BE2C (cell line): Measurements from ENCODE around the gene GLB1L2. TPM values are rescaled to one million over a fixed set of nuclear protein-coding genes. Genes with fewer than 3 reads are reported as not detected.
"Not testable (repeated sequence)": the region's sequence is repeated elsewhere in the genome, so short reads cannot be mapped to it uniquely, and the experiment has no call there.

ENCODE experiments used
- DNase-seq: peaks from one replicate; pipeline ENCODE4 v3.0.0-alpha.2; 2020
- H3K27me3 ChIP-seq: fragments of 250-450 bp; sonication (Bioruptor Pico); 2 replicates; pipeline ENCODE4 v1.5.1; 2020; ENCODE audit warnings: mild to moderate bottlenecking
- H3K36me3 ChIP-seq: fragments of 250-450 bp; sonication (Bioruptor Pico); 2 replicates; pipeline ENCODE4 v1.5.1; 2020; ENCODE audit warnings: mild to moderate bottlenecking
- H3K4me1 ChIP-seq: fragments of 250-450 bp; sonication (Bioruptor Pico); 2 replicates; pipeline ENCODE4 v1.5.1; 2020
- H3K4me3 ChIP-seq: 2 replicates; pipeline ENCODE4 v1.5.1; 2011; ENCODE audit warnings: low read depth, low read length
- H3K9me3 ChIP-seq: fragments of 250-450 bp; sonication (Bioruptor Pico); 2 replicates; pipeline ENCODE4 v1.5.1; 2020
- polyA plus RNA-seq: library from polyadenylated mRNA; unstranded; fragments of >200 nt; gene quantifications from one replicate; pipeline ENCODE4 v1.2.1, GENCODE V29; 2012; ENCODE audit warnings: low read depth, missing spikeins; ENCODE audit not compliant: insufficient read length, insufficient read depth
- TF ChIP-seq, protein P1 (sequence below): IDR thresholded peaks from 2 replicates; pipeline ENCODE4 v1.5.1; 2012; ENCODE audit warnings: mild to moderate bottlenecking, low read depth, low read length

The GLB1L2 gene, protein sequence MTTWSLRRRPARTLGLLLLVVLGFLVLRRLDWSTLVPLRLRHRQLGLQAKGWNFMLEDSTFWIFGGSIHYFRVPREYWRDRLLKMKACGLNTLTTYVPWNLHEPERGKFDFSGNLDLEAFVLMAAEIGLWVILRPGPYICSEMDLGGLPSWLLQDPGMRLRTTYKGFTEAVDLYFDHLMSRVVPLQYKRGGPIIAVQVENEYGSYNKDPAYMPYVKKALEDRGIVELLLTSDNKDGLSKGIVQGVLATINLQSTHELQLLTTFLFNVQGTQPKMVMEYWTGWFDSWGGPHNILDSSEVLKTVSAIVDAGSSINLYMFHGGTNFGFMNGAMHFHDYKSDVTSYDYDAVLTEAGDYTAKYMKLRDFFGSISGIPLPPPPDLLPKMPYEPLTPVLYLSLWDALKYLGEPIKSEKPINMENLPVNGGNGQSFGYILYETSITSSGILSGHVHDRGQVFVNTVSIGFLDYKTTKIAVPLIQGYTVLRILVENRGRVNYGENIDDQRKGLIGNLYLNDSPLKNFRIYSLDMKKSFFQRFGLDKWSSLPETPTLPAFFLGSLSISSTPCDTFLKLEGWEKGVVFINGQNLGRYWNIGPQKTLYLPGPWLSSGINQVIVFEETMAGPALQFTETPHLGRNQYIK
- polyA plus RNA-seq, result 5.7 TPM

DNA sequence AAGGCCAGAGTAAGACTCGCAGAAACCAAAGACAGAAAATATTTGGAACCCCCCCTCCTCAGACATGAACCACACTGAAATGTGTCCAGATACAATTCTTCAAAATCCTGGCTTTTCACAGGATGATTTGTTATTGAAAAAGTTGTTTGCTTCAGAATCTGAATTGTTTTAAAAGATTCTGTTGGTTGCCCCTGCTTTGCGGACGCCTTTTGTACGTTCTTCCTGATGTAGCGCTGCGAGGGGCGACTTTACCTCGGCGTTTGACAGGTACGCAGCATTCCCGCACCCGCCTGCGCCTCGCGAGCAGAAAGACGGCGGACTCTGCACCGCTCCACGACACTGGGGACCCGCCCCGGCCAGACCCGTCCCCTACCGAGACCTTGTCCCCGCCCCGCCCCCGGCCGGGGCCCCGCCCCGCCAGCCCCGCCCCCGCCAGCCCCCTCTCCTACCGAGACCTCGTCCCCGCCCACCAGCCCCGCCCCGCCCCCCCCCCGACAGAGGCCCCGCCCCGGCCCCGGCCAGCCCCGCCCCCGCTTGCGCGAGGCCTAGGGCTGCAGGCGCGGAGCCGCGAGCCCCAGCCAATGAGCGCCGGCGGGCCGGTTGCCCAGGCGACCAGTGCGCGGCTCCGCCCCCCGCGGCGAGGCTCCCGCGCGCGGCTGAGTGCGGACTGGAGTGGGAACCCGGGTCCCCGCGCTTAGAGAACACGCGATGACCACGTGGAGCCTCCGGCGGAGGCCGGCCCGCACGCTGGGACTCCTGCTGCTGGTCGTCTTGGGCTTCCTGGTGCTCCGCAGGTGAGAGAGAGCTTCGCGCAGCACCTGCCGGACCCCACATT is at the start of gene GLB1L2:
Gene GLB1L2, plus strand, starts transcription at position 635 of the 835 bp plus-strand sequence. Its CDS starts 74 bp downstream, at position 709.
- peak; percentile 91 for DNase-seq
- peak within 1 kb of the TSS; percentile 65 for H3K4me3 ChIP-seq

DNA sequence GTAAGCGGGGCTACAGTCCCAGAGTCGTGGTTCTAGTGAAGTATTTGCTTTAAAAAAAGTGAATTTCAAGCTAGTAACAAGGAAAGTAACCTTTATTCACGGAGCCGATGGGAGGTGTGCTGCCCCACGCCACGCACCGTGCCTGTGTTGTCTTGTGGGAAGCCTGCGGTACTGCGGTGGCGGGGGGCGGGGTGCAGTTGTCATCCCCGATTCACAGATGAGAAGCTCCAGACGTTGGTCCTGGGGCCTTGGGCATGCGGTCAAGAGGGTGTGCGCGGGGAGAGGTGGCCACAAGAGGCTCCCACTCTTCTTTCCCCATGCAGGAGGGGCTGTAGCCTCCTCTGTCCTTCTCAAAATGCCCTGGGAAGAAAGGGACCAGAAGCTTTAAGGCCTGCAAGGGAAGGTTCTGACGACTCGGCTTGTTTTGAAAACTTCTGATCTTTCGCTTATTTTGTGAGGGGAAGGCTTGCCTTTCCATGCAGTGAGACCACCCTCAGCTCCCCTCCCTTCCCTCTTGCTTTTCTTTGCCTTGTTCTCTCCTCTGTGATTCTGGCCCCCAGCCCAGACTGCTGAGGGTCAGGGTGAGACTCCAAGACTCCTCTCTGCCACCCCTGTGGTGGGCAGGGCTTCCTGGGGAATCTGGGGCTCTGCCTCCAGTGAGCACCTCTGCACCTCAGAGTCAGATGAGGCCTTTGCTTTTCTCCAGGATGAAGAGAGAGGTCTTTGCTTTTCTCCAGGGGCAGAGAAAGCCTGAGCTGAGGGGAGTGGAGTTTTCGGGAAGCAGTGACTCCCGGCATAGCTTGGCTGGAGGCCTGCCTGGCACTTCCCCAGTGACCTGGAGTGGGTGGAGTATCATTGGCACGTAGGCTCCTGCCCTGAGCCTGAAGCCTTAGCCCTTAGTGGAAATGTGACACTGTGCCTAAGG is 49.4 kb upstream of the GLB1L2 start:
- H3K4me3 ChIP-seq, result no peak overlapping the region
- no peaks in the 10 kb centered on the region for H3K4me1 ChIP-seq
- peaks cover 33% of the 10 kb centered on the region for H3K27me3 ChIP-seq
- no peaks in the 10 kb centered on the region for H3K36me3 ChIP-seq
- DNase-seq, result no peak
- H3K9me3 ChIP-seq, result no peaks in the 10 kb centered on the region
- TF ChIP-seq, protein P1, sequence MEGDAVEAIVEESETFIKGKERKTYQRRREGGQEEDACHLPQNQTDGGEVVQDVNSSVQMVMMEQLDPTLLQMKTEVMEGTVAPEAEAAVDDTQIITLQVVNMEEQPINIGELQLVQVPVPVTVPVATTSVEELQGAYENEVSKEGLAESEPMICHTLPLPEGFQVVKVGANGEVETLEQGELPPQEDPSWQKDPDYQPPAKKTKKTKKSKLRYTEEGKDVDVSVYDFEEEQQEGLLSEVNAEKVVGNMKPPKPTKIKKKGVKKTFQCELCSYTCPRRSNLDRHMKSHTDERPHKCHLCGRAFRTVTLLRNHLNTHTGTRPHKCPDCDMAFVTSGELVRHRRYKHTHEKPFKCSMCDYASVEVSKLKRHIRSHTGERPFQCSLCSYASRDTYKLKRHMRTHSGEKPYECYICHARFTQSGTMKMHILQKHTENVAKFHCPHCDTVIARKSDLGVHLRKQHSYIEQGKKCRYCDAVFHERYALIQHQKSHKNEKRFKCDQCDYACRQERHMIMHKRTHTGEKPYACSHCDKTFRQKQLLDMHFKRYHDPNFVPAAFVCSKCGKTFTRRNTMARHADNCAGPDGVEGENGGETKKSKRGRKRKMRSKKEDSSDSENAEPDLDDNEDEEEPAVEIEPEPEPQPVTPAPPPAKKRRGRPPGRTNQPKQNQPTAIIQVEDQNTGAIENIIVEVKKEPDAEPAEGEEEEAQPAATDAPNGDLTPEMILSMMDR, result no peak

More for the DNA sequence above, at the start of gene GLB1L2:
- Histone ChIP-seq H3K9me3 (no peaks in the 10 kb centered on the region), H3K36me3 (no peaks in the 10 kb centered on the region), H3K4me1 (no peaks in the 10 kb centered on the region; the same call in 1 of the 2 replicates), H3K27me3 (peaks cover 15% of the 10 kb centered on the region)
- TF ChIP-seq, protein P1, result no peak

DNA sequence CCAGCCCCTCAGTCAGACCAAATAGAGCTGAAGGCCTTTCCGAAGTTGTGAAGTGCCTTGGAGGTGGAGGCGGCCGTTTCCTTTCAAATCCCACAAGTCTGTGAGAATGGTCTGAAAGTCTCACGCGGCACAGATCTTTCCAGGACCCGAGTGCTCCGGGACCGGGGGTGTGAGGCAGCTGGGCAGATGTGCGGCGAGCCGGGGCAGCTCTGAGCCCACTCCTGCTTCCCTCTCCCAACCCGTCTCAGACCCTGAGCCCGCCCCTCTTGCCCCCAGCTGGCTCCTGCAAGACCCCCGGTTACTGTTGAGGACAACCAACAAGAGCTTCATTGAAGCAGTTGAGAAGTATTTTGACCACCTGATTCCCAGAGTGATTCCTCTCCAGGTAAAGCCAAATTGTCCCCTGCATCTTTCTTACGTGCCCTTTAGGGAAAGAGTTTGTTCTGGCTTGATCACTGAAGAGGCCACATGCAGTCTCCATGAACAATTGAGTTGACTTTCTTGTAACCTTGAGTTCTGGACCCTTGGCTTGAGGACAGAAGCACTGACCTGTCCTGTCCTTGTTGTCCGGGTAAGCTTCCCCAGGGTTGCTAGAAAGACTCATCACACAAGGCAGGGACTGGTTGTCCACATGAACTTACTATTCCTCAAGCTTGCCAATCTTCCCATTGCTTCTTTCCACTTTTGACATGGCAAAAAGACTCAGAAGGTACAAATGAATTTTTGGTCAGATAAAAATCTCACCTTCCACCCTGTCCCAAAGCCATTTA is 48.1 kb upstream of the GLB1L2 start:
- Histone ChIP-seq H3K27me3 (peaks cover 20% of the 10 kb centered on the region), H3K4me3 (no peak overlapping the region), H3K9me3 (no peaks in the 10 kb centered on the region), H3K36me3 (no peaks in the 10 kb centered on the region), H3K4me1 (no peaks in the 10 kb centered on the region)
- TF ChIP-seq, protein P1, result no peak
- no peak for DNase-seq

DNA sequence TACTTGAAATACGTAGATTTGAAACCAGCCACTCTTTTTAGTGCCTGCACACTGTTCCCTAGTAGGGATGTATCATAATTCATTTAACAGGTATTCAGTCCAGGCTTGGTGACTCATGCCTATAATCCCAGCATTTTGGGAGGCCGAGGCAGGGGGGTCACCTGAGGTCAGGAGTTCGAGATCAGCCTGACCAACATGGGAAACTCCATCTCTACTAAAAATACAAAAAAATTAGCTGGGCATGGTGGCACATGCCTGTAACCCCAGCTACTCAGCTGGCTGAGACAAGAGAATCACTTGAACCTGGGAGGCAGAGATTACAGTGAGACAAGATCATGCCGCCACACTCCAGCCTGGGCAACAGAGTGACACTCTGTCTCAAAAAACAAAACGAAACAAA is 47.4 kb upstream of the GLB1L2 start:
- H3K4me3 ChIP-seq, H3K36me3 ChIP-seq, H3K9me3 ChIP-seq, H3K4me1 ChIP-seq, DNase-seq: not testable (repeated sequence)
- H3K27me3 ChIP-seq, result peaks cover 16% of the 10 kb centered on the region

DNA sequence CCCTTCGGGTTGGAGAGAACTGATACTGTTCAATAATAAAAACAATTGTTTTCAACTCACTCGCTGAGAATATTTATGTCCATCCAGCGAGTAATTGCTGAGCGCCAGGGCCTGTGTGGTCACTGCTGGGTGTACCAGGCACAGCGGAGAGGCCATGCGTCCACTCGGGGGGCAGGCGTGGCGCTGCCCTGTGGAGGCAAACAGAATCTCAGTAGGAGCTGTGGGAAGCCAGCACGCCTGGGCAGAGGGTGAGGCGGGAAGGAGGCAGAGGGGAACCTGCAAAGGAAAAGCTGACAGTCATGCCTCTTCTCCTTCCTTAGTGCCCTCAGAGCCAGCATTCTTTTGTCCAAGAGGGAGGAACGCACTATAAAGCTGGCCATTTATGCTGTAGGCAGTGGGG is 44.2 kb upstream of the GLB1L2 start:
- no peaks in the 10 kb centered on the region for H3K27me3 ChIP-seq
- no peaks in the 10 kb centered on the region for H3K4me1 ChIP-seq
- TF ChIP-seq, protein P1, result no peak
- H3K4me3 ChIP-seq, result no peak overlapping the region
- no peaks in the 10 kb centered on the region for H3K36me3 ChIP-seq
- DNase-seq, result no peak
- H3K9me3 ChIP-seq, result no peaks in the 10 kb centered on the region
